Sigmoid colon (tissue), 4 donors: ENCODE results near the gene SGSM1.

Experiments
- POLR2AphosphoS5 ChIP-seq, 4 donors: sonication (generic); formaldehyde crosslinking; IDR thresholded peaks; one replicate each; pipeline ENCODE4 v1.6.1; 2017; ENCODE audit warnings: antibody characterized with exemption in 4 of 4
- TF ChIP-seq, protein P1 (sequence below), 4 experiments: fragments of 450-650 bp in 3 of 4; fragments of 200-600 bp in 1 of 4; IDR thresholded peaks; one replicate each; pipeline ENCODE4 v1.5.1; 2016 to 2019; ENCODE audit warnings: antibody characterized with exemption in 4 of 4, mild to moderate bottlenecking in 3 of 4, moderate library complexity in 2 of 4

DNA sequence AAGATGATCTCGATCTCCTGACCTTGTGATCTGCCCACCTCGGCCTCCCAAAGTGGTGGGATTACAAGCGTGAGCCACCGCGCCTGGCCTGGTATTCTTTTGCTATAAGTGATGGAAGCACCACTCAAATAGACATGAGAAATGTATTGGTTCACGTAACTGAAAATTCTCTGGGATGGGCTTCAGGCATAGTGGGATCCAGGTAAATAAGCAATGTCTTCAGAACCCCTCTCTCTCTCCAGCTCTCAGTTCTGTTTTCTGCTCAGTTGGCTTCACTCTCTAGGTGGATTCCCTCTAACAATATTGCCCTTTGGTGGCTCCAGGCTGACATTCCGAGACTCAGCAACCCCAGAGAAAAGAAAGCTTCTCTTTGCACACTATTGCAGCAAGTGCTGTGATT, 141.4 kb downstream of the SGSM1 start:
- TF ChIP-seq, protein P1, sequence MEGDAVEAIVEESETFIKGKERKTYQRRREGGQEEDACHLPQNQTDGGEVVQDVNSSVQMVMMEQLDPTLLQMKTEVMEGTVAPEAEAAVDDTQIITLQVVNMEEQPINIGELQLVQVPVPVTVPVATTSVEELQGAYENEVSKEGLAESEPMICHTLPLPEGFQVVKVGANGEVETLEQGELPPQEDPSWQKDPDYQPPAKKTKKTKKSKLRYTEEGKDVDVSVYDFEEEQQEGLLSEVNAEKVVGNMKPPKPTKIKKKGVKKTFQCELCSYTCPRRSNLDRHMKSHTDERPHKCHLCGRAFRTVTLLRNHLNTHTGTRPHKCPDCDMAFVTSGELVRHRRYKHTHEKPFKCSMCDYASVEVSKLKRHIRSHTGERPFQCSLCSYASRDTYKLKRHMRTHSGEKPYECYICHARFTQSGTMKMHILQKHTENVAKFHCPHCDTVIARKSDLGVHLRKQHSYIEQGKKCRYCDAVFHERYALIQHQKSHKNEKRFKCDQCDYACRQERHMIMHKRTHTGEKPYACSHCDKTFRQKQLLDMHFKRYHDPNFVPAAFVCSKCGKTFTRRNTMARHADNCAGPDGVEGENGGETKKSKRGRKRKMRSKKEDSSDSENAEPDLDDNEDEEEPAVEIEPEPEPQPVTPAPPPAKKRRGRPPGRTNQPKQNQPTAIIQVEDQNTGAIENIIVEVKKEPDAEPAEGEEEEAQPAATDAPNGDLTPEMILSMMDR (IDR thresholded peaks at IDR 0.05), result no peak
- no peak for TF ChIP-seq POLR2AphosphoS5 (IDR thresholded peaks at IDR 0.05)
